Retina (tissue), 1 donor: ENCODE results near the gene TRAF3.
"Not testable (repeated sequence)": the region's sequence is repeated elsewhere in the genome, so short reads cannot be mapped to it uniquely, and the experiment has no call there.

Source experiments
- DNase-seq: peaks from one replicate; pipeline ENCODE4 v3.0.0-alpha.2; 2016

The TRAF3 gene

DNA sequence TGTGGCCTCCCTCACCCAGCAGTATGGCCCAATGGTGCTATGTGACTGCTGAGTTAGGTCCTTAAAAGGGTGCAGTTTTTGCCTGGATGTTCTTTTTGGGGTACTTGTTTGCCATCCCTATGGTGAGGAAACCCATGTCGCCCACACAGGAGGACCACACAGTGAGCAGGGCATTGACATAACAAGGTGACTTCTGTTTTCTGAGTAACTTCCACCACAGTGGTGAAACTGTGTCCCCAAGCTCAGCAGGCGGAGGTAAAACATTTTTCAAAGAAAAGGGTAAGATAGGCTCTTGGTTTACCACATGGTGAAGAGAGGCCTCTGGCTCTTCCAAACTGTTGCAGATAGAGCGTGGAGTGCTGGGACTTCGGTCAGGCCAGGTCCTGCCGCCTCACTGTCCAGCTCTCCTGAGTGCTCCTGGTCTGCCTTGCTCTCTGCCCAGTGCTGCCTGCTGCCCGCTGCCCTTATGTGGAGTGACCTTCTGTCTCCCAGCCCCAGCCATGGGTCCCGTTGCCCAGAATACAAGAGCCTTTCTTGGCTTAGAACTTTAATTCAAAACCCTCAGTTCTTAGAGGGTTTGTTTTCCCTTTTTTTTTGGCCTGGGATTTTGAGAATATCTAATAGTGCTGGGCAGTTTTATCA lies 54.0 kb downstream of the TRAF3 start:
- no peak for DNase-seq

DNA sequence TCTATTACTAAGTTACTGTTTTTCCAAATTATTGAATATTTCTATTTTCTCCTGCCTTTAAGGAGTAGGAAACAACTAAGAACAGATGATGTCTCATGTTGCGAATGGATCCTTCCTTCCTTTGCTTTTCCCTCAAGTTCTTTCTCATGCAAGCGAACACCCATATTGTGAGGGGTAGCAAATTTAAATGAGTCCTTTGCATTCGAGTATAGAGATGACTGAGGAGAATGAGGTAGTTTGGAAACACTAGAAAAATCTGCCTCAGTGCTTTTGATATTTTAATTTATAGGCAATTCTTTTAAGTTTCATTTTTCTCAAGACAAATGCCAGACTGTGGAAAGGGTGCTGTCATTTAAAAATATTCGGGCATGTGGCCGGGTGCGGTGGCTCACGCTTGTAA lies 56.1 kb downstream of the TRAF3 start:
- DNase-seq: no peak

GRCh38 chr14:102833991-102834390 lies 56.7 kb downstream of the TRAF3 start:
- no peak for DNase-seq

DNA sequence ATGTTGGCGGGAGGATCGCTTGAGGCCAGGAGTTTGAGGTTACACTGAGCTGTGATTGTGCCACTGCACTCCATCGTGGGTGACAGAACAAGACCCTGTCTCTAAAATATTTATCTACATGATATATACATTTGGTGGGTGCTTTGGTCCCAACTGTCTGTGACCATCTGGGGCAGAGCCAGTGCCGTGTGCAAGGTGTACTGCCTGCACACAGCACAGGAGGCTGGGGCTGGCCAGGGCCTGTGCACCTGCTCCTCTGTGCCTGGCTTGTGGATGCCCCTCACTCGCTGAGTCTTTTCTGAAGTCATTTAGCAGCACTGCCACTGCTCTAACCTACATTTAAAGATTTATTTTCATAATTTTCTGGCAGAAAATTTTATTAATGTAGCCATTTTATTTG lies 58.7 kb downstream of the TRAF3 start:
- no peak for DNase-seq

DNA sequence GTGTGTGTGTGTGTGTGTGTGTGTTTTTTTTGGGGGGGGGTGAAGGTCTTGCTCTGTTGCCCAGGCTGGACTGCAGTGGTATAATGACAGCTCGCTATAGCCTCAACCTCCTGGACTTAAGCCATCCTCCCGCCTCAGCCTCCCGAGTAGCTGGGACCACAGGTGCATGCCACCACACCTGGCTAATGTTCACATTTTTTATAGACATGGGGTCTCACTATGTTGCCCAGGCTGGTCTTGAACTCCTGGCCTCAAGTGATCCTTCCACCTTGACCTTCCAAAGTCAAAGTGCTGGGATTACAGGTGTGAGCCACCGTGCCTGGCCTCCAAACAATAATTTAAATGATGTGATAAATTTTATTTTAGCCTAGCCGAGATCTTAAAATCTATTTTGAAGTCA lies 59.9 kb downstream of the TRAF3 start:
- not testable (repeated sequence) for DNase-seq

DNA sequence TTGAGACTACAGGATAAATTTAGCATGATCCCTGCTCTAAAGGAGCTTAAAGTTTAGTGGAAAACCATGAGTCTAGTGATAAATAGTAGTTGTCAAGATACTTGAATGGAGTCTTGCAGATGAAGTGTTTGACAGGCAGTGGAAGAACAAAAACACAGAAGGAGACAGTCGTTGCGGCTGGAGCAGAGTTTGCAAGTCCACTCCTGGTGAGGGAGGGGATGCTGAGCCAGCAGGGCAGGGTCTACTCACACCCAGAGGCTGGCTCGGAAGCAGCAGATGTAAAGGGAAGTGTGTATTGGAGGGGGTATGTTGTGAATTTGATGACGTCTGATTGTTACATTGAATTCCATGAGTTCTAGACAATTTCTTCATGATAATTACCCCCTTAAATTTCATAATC lies 61.3 kb downstream of the TRAF3 start:
- no peak for DNase-seq

DNA sequence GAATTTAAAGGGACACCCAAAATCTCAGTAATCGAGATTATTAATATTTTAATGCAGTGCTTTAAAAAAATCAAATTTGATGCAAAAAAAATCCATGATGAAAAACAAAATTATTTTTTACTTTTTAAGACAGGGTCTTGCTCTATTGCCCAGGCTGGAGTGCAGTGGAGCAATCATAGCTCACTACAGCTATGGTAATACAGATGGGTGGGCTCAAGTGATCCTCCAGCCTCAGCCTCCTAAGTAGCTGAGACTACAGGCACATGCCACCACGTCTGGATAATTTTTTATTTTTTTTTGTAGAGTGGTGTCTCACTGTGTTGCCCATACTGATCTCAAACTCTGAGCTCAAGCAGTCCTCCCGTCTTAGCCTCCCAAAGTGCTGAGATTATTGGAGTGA lies 62.9 kb downstream of the TRAF3 start:
- DNase-seq: no peak

GRCh38 chr14:102840771-102841528 lies 63.7 kb downstream of the TRAF3 start:
- DNase-seq: no peak

DNA sequence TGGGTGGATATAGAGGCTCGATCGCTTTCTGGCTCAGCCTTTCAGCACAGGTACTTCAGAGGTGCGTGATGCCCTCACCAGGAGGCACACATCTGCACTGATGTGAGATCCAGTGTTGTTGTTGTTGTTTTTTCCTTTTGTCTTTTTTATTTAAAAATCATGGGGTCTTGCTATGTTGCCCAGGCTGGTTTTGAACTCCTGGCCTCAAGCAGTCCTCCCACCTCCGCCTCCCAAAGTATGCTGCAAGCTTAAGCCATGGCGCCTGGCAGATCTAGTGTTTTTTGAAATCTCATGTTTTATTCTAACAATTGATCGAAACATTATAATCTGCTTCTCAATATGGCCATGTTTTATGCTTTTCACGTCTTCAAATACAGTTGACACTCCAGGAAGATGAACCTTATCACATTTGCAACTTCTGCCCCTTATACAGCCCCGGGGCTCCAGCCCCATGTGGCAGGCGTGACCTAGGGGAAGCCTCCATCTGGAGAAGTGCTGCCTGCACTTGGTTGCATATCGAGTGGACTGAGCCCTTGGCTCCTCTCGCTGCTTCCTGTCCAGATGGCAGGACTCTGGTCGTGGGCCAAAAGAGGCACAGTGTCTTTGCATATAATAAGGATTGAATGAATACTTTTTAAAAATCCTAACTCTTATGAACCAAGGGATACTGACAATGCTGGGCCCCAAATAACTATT lies 71.7 kb downstream of the TRAF3 start:
- DNase-seq: no peak

GRCh38 chr14:102849526-102850379 lies 72.5 kb downstream of the TRAF3 start:
- DNase-seq: no peak

DNA sequence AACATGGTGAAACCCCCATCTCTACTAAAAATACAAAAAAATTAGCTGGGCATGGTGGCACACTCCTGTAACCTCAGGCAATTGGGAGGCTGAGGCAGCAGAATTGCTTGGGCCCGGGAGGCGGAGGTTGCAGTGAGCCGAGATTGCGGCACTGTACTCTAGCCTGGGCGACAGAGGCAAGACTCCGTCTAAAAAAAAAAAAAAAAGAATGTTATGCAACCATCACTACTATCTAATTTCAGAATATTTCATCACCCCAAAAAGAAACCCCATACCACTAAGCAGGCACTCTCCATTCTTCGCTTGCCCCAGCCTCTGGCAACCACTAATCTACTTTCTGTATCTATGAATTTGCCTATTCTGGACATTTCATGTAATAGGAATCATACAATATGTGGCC lies 76.4 kb downstream of the TRAF3 start:
- no peak for DNase-seq

GRCh38 chr14:102854091-102854703 lies 76.9 kb downstream of the TRAF3 start:
- DNase-seq: no peak

- DNase-seq: no peak
These were observed 78.9 kb downstream of the TRAF3 start for GRCh38 chr14:102856179-102856578.

DNA sequence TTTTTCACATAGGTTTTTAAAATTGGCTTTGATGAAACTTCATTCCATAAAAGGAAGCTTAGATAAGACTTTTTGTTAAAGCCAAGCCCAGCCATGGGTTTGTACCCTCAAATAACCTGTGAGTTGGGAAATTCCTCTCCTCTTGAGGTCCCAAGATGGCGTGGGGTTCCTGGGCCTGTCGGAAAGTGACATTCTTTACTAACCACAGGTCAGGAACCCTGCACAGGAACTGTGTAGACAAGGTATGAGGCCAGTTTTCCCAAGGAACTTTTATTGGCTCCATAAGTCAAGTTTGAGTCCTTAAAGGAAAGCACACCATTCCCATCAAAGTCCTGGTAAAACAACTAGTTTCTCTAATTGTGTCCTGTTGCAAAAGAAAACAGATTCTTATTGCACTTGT lies 80.2 kb downstream of the TRAF3 start:
- DNase-seq: no peak

- no peak for DNase-seq
These were observed 82.7 kb downstream of the TRAF3 start for GRCh38 chr14:102859911-102860310.

- no peak for DNase-seq
These were observed 85.0 kb downstream of the TRAF3 start for GRCh38 chr14:102862154-102862773.

DNA sequence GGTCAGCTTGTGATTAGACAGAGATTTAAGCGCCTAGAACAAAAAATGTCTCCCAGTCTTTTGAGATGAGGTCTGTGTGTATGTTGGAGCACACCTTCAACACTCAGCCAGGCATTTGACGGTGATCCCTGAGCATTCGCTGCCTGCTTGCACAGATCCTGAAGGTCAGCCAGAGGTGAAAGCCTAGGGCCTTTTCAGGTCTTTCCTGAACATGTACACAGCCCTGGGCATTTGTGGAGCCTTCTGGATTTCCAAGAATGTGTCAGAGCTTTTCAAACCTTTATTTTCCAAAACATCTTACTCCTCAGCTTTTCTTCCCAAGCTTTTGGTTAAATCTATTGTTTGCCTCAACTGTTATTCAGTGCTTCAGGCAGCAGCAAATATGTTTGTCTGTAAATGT lies 86.1 kb downstream of the TRAF3 start:
- DNase-seq: no peak

DNA sequence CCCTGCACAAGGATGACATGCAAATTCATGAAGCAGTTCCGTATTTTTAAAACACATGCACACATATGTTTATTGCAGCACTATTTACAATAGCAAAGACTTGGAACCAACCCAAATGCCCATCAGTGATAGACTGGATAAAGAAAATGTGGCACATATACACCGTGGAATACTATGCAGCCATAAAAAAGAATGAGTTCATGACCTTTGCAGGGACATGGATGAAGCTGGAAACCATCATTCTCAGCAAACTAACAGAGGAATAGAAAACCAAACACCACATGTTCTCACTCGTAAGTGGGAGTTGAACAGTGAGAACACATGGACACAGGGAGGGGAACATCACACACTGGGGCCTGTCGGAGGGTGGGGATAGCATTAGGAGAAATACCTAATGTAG lies 88.7 kb downstream of the TRAF3 start:
- DNase-seq: not testable (repeated sequence)

DNA sequence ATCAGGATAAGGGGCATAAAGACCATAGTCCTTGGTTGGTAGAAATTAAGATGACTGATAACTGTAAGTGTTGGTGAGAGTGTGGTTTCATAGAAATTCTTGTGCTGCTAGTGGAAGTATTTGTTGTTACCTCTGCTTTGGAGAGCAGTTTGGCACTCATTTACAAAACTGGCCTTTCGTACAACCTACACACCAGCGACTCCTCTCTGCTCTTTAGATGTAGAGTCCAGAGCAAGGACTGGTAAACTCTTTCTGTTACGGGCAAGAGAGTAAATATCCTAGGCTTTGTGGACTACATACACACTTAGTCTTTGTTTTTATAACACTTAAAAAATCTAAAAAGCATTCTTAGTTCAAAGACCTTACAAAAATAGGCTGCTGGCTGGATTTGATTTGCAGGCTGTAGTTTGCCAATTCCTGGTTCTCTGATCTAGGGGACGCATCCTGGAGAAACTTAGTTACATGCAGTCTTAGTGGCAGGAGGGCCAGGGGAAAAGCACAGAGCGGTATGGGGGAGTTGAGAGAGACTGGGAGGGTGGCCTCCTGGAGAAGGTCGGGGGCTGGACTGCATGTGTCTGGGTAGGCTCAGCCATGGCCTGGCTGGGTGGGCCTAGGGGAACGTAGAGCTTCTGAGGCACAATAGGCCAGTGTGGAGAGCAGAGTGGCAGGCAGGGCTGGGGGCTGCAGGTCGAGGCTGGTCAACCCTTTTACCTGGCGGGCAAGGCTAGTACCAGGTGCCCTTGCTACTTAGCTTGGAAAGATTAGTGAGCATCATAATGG lies 89.9 kb downstream of the TRAF3 start:
- no peak for DNase-seq

DNA sequence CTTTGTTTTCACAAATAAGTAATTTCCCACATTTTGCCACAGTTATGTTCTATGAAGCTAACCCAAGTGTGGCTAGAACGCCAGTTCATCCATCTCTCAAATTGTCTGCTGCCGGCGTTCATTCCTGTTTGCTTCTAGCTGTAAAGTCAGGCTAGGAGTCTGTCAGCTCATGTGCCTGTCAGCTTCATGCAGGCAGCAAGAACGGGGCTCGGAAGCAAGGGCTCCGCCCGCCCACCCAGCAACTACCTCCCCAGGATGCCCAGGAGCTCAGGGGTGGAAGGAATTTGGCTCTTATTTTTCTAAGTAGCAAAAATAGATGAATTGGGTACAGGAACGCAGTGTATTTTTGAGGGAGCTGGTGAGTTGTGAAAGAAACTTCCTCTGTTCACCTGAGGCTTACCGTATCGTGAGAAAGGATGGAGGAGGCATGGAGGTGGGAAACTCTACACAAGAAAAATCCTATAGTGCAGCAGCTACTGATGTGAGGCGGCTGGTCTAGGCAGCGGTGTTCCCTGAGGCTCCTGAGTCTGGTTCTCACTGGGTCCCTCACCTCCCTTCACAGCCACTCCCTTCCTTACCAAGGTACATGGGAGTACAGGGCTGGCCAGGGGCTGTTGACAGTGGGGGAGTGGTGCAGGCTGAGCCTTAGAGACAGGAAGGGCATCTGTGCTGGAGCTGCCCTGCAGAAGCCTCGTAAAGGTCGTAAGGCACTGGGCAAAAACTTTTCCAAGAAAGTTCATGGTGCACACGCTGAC lies 90.8 kb downstream of the TRAF3 start:
- no peak for DNase-seq
